Upper lobe of left lung (tissue), 4 donors: ENCODE results near the gene PCDHGB4.

ENCODE experiments used
- CTCF ChIP-seq, 6 experiments: fragments of 450-650 bp in 4 of 6; fragments of 200-600 bp in 2 of 6; sonication (generic) in 2 of 6; IDR thresholded peaks; one replicate each; pipeline ENCODE4 v1.5.1; 2016 to 2019; ENCODE audit warnings: antibody characterized with exemption in 6 of 6
- EP300 ChIP-seq, 4 donors: sonication (generic); formaldehyde crosslinking; IDR thresholded peaks; one replicate each; pipeline ENCODE4 v1.5.1; 2017; ENCODE audit warnings: antibody characterized with exemption in 4 of 4, control low read depth in 2 of 4
- POLR2A ChIP-seq, 4 donors: fragments of 450-650 bp; IDR thresholded peaks; one replicate each; pipeline ENCODE4 v1.5.1; 2016 to 2017; ENCODE audit warnings: antibody characterized with exemption in 4 of 4, mild to moderate bottlenecking in 2 of 4
- POLR2AphosphoS5 ChIP-seq, 2 donors: sonication (generic); formaldehyde crosslinking; IDR thresholded peaks; one replicate each; pipeline ENCODE4 v1.5.1; 2017; ENCODE audit warnings: antibody characterized with exemption in 2 of 2

- TF ChIP-seq CTCF (IDR thresholded peaks at IDR 0.05) (no peak), POLR2A (IDR thresholded peaks at IDR 0.05) (no peak), POLR2AphosphoS5 (IDR thresholded peaks at IDR 0.05) (no peak), EP300 (IDR thresholded peaks at IDR 0.05) (no peak)
Observed at GRCh38 chr5:141398608-141399007, 11.1 kb downstream of the PCDHGB4 start.
